Ramos (cell line): Measurements from ENCODE around the gene ZNF772.

ENCODE experiments used
- in situ Hi-C: fragments of 300-500 bp; cut with MboI; formaldehyde crosslinking; loops from one replicate; pipeline ENCODE4 v1.14.3; 2022; ENCODE audit warnings: low sequenced_read_pairs; ENCODE audit not compliant: unreplicated experiment

The ZNF772 gene

DNA sequence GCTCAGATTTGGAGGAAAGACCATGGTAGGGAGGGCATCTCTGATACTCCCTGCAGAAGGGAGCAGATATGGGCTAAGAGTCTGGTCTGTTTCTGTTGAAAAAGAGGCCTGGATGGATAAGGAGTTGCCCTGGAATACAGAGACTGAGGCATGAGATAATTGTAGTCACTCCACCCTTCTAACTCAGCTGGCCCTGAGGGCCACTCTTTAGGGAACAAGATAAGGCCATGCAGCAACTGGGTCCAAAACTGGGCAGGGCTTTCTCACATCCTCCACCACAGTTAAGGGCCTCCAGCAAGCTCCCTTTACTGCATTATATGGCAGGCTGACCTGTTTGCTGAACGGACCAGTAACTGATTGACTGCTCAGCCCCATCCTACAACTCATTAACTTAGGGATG is 40.9 kb downstream of the ZNF772 start:
- in situ Hi-C loops: no loop called here

DNA sequence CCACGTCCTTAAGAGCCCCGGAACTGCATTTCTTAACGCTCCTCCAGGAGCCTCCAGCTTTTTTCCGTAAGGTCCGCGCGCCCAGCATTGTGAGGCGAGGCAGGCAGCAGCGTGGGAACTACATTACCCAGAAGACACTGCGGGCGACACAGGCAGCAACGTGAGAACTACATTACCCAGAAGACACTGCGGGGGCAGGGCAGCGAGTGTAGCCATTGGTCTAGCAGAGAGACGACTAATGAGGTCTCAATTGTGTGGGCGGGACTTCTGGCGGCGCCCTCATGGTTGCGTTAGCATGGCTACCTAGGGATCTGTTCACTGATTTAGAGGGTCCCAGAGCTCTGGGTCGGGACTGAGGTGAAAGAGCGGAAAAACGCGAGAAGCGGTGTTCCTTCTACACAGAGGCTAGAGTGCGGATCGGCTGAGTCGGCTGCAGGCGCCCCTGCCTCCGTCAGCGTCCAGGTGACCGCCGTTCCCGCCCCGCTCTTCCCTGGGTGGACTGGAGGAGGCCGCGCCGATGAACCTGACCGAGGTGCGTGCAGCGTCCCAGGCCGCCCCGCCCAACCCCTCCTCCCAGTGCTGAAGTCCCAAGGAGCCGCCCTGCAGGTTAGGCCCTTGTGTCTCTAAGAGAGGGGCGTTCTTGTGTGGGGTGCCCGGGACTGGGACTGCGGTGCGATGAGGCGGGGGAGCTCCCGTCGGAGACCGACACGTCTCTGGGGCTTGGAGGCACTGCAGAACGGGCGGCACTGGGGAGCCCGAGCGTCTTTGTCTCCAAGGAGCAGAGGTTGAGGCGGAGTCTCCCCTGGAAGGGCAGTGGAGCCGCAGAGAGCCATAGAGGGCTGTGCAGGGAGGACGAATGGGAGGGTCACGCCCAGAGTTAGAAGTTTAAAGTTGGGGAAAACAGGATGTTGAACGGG is 42.0 kb downstream of the ZNF772 start, which contains the start of gene ZNF749:
TSS of gene ZNF749 (plus strand) at position 264 of the 917 bp plus-strand sequence. CDS start at position 518, 254 bp downstream.
- in situ Hi-C loops: no loop called here

DNA sequence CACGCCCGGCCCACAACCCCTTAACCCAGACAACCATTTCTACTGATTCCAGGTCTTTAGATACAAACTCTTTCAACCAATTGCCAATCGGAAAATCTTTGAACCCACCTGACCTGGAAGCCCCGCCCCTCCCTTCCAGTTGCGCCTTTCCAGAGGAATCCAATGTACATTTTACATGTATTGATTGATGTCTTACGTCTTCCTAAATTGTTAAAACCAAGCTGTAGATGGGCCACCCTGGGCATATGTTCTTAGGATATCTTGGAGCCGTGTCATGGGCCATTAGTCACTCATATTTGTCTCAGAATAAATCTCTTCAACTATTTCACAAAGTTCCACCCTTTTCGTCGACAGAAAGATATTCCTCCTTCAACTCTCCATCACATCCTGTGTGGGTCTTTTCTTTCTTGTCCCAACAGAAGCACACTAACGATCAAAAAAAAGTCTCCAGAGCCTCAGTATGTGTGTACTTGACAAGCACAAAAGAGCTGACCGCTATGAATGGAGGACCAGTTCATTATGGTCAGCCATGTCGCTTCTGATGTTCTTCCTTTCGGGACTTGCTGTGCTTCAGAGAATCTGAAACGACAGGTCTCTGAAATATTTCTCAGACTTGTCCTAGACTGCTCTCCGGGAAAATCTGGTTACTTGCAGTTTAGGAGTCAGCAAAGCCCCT is 42.8 kb downstream of the ZNF772 start:
- in situ Hi-C loops: no loop called here

DNA sequence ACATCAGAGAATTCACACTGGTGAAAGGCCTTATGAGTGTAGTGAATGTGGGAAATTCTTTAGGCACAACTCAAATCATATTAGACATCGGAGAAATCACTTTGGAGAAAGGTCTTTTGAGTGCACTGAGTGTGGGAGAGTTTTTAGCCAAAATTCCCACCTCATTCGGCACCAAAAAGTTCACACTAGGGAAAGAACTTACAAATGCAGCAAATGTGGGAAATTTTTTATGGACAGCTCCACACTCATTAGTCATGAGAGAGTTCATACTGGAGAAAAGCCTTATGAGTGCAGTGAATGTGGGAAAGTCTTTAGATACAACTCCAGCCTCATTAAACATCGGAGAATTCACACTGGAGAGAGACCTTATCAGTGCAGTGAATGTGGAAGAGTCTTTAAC is 56.3 kb downstream of the ZNF772 start:
- in situ Hi-C loops: no loop called here

DNA sequence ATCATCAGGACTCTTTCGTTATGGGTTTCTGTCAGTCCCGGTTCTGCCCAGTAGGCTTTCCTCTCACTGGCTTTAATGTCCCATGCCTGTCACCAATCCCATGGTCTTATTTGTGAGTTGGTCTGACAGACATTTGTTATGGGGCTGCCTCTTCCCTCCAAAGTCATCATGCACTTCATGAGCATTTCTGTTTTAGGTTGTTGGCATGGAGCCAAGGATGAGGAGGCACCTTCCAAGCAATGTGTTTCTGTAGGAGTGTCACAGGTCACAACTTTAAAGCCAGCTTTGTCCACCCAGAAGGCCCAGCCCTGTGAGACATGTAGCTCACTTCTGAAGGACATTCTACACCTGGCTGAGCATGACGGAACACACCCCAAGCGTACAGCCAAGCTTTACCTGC is 57.9 kb downstream of the ZNF772 start:
- in situ Hi-C loops: no loop called here
